NCI-H187 treated with DMSO at 0.1 percent for 48 hours (cell line): ENCODE measurements around the gene GALNT5.
"Not testable (repeated sequence)": the region's sequence is repeated elsewhere in the genome, so short reads cannot be mapped to it uniquely, and the experiment has no call there.

Experiments
- DNase-seq: peaks from one replicate; lab custom pipeline; 2025; lab: John Stamatoyannopoulos, UW

Gene GALNT5

DNA sequence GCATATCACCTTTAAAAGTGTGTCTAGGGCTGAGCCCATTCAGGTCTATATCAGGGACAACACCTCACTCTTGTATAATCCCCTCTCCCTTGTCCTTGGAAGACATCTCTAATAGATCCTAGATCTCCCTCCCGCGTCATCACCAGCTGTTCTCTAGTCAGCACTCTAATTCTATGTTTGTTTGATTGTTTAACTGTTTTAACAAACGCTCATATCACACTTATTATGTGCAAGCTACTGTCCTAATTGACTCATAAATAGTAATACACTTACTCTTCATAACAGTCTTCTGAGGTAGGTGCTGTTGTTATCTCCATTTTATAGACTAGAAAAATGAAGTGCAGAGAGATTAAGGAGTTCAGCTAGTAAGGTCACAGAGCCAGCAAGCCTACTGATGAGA is 69.7 kb downstream of the GALNT5 start:
- no peak for DNase-seq

DNA sequence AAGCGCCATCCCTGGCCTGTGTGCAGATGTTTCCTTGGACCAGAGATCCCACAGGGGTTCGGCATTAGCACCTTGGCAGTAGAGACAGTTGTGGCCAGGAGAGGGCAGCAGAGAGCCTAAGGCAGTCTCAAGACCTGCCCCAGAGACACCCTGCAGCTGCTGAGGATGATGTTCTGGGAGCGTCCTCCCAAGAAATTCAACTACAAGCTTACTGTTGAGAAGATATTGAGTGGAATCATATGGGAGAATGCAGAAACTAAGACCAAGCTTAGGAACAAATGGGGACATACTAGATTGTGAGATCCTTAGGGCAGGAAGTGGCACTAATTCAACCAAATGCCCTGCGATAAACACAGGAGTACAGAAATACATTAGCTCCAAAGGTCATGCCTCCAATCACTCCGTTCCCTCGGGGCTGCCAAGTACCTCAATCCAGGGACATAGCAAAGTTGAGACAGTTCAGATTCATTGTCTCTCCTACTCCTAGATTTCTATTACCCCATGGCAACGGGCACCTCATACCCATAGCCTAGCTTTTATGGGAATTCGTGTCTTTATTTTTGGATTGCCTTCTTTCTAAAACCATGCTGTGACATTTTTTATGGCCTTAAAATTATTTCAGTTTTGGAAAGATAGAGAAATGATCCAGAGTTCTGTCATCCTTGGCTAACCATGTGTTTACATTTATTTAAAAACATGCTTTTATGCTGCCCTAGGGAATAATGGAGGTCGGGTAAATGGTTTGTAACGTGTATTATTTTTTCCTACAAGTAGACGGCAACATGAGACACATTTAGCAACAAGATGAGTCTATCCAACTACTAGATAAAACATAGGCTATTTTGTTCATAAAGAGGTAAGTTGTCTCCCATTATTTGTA is 70.4 kb downstream of the GALNT5 start:
- no peak for DNase-seq

GRCh38 chr2:157329524-157329923 is 72.0 kb downstream of the GALNT5 start:
- DNase-seq: no peak

DNA sequence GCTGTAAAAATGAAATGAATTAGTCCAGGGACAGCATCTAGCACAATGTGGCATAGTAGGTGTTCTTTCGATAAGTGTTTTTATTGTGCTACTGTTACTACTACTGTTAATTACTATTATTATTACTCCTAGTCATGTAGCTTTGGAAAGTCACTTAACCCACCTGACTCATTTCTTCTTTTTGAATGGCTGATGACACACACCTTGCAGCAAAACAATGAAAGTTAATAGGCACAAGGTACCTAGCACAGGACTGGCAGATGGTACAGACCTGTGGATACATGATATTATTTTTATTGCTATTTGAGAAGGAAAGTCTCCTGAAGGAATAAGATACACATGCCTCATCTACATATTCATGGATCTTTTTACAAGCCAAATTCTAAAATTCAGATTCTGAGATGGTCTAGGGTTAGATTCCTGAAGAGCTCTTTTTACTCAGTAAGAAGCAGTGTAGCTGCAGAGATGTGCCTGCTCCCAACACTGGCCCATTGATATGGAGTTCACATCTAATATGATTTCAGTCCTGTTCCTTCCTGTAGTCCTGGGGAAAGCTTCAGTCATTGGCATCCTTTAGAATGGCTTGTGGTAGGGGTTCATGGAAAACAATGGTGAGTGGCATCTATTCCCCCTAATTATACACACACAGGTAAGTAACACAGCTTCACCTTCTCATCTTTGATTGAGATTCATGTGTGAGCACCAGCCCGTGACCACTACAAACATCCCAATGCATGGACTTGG is 76.0 kb downstream of the GALNT5 start:
- no peak for DNase-seq

GRCh38 chr2:157334335-157334734 is 76.8 kb downstream of the GALNT5 start:
- DNase-seq: no peak

DNA sequence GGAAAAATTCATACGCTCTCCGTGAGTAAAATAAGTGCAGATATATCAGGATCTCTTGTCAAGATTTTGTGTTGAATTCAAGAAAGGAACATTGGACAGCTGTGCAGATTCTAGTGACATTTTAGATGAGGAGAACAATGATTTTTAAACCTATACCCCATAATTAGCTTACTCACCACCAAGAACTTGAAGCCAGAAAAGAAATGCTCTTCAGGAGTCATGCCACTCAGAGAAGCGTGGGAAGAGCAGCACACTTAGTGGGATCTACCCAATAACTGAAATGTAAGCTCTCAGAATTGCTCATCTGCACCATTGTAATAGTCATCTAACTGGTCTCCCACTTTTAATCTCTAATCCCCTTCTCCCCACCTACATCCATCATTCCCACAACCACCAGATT is 77.3 kb downstream of the GALNT5 start:
- no peak for DNase-seq

DNA sequence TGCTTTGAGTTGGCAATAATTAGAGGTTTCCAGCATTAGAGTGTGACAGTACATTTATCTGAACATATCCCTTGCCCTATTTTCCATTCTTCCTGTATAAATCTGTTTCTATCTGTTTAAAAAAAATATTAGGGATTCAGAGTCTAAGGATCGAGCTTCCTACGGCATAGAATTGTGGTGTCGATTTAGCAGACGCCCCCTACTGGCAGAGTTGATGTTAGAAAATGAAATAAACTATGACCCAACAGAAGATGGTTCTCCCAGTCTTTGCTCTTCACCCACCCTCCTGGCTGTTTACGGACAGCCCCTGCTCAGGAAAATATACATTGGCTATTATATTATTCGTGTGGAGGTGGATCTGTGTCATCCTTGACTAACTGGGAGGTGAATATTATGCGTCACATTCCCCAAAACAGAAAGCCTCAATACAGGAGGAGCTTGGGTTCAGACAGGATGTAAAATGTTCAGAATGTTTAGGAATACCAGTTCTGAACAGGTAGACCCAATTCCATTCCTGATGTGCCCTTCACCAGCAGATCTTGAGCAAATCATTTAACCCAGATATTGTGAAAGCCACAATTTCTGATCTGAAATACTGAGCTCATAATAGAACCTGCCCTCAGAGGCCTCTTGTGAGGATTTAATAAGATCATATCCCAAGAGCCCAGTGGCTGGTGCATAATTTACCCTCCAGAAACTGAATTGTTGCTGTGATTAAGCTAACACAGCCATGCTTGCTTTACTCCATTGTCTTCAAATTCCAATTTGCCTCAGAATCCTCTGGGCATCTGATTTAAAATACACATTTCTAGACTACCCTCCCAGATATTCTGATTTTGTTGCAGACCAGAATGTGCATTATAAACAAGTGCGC is 78.9 kb downstream of the GALNT5 start:
- no peak for DNase-seq

DNA sequence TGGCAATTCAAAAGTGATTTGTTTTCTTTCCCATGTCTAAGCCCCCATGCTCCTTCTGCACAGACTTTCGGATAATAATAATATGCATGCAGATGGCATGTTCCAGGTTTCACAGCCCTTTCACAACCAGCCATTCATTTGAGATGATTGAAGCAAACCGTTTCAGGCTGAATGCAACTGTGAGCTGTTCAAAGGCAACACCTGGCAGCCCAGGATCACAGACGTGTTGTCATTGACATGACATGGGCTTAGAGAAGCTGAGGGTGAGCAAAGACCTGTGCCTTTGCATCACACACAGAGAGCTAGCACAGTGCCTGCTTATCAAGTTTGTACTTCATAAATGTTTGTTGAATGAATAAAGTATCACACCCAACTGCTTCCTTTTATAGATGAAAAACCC is 80.5 kb downstream of the GALNT5 start:
- no peak for DNase-seq

GRCh38 chr2:157339965-157340655 is 82.6 kb downstream of the GALNT5 start:
- no peak for DNase-seq

- not testable (repeated sequence) for DNase-seq
These were observed 83.9 kb downstream of the GALNT5 start for GRCh38 chr2:157341381-157341780.

- DNase-seq: no peak
These were observed 88.3 kb downstream of the GALNT5 start for GRCh38 chr2:157345647-157346389.

DNA sequence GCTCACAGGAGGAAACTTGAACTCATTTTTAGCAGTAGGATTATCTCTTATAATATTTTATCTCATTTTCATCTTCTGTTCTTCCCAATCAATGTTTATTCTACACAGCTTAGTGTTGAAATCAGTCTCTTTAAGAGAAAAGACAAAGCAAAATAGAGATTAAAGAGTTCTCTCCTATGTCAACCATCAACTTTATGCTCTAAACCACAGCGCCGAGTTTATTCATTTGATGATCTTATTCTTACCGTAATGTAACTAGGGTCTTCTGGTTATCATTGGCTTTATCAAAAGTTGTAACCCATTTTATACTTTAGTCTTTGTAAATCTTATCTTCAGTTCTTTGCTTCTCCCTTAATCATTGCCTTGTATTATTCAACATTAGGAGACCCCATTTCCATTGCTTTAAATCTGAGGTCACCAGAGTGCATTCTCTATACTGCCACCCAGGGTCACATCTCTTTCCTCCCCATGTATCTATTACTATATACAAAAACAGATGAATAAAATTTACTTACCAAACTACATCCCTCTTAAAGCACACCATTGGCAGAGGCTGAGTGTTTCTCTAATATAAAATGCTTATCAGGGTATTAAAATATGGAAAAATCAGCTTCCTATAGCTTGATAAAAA is 90.9 kb downstream of the GALNT5 start:
- DNase-seq: no peak

GRCh38 chr2:157349949-157350515 is 92.5 kb downstream of the GALNT5 start:
- DNase-seq: no peak

DNA sequence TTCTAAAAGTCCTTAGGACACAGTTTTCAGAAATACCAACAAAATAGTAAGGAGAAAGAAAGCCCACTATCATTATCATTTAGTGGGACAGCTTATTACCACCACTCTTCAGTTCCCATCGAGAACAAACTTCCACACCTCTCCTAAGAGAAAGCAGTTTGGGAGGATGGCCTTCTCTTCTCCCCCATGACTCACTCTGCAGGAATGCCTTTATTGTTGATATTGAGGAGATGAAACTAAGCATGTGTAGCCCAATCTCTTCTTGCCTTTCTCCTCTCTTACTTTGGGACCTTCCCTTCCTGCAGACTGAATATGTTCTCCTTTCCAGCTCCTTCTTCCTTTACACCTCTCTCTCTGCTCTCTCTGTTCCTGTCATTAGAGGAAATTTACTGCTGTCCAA is 98.1 kb downstream of the GALNT5 start:
- DNase-seq: no peak

DNA sequence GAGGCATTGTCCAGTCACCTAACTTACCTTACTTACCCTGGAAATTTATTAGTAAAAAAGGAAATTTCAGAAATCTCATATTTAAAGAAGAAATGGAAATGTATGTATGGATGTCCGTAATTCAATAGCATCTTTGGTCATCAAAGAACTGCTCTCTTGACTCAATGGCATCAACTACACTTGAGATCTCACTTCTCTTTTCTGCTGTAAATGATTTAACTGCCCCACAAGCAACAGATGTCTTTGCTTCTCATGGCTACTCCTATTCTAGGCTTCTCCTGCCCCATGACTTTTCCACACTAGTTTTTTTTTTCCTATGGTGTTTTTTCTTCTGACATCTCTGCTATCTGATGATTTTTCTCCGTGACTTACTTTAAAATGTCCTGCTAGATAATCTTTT is 102.1 kb downstream of the GALNT5 start:
- no peak for DNase-seq

- no peak for DNase-seq
These were observed 104.0 kb downstream of the GALNT5 start for GRCh38 chr2:157361526-157361925.

- DNase-seq: no peak
These were observed 105.1 kb downstream of the GALNT5 start for GRCh38 chr2:157362627-157363026.

DNA sequence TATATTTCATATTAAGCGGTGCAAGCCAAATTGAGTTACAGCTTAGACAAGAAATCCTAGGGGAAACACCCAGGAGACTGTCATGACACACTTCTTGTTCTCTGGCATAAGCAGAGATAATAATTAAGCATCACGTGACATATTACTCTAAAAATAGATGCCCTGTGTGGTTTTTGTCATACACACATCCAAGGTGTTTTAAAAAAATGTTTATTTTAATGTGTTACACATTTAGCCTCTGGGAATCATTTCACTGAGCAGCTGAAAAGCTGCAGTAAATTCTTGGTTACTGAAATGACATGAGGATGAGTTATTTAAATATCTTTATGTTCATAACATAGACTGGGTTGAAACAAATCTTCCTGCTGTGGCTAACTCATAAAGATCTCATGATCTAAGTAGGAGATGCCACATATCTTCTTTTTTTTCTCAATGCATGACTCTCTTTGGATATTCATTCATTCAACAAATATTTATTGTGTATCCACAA is 106.2 kb downstream of the GALNT5 start:
- no peak for DNase-seq
